Dermis blood vessel endothelial cell (primary cell): ENCODE measurements around the gene ATP6V1G1. TPM values are rescaled to one million over a fixed set of nuclear protein-coding genes. Genes with fewer than 3 reads are reported as not detected.

Experiments
- DNase-seq: peaks from one replicate; pipeline ENCODE4 v3.0.0; 2010
- total RNA-seq: library from RNA; depleted of rRNA; stranded (reverse); fragments of >200 nt; gene quantifications from 2 replicates; pipeline ENCODE4 v1.2.3, GENCODE V29; 2014

ATP6V1G1 gene
- total RNA-seq, 1 donor from 2014 or later: 176 TPM

- no peak for DNase-seq
Measured at GRCh38 chr9:114613087-114613486, 25.5 kb downstream of the ATP6V1G1 start.

- DNase-seq: no peak
Measured at GRCh38 chr9:114613919-114614318, 26.4 kb downstream of the ATP6V1G1 start.

- no peak for DNase-seq
Measured at GRCh38 chr9:114614373-114614772, 26.8 kb downstream of the ATP6V1G1 start.

GRCh38 chr9:114616684-114617520 is 29.3 kb downstream of the ATP6V1G1 start:
- DNase-seq: no peak

GRCh38 chr9:114619191-114619761 is 31.7 kb downstream of the ATP6V1G1 start:
- DNase-seq: peak; percentile 32

GRCh38 chr9:114621561-114621960 is 34.0 kb downstream of the ATP6V1G1 start:
- no peak for DNase-seq

- DNase-seq: peak; percentile 70
Measured at GRCh38 chr9:114621975-114622609, 34.5 kb downstream of the ATP6V1G1 start.

GRCh38 chr9:114624677-114625076 is 37.1 kb downstream of the ATP6V1G1 start:
- no peak for DNase-seq

GRCh38 chr9:114626415-114627020 is 38.9 kb downstream of the ATP6V1G1 start:
- no peak for DNase-seq

GRCh38 chr9:114627553-114627952 is 40.0 kb downstream of the ATP6V1G1 start:
- DNase-seq: no peak

GRCh38 chr9:114629563-114630090 is 42.1 kb downstream of the ATP6V1G1 start:
- no peak for DNase-seq

- DNase-seq: no peak
Measured at GRCh38 chr9:114631166-114631565, 43.6 kb downstream of the ATP6V1G1 start.

GRCh38 chr9:114633438-114634089 is 46.0 kb downstream of the ATP6V1G1 start:
- DNase-seq: no peak

- no peak for DNase-seq
Measured at GRCh38 chr9:114634387-114634786, 46.8 kb downstream of the ATP6V1G1 start.

GRCh38 chr9:114638404-114638803 is 50.8 kb downstream of the ATP6V1G1 start:
- no peak for DNase-seq

- DNase-seq: no peak
Measured at GRCh38 chr9:114641967-114642366, 54.4 kb downstream of the ATP6V1G1 start.

- DNase-seq: no peak
Measured at GRCh38 chr9:114643001-114643400, 55.4 kb downstream of the ATP6V1G1 start.

GRCh38 chr9:114643896-114644295 is 56.3 kb downstream of the ATP6V1G1 start:
- DNase-seq: no peak
